ENCODE data around the gene ERC2. TPM values are rescaled to one million over a fixed set of nuclear protein-coding genes. Genes with fewer than 3 reads are reported as not detected.

The ERC2 gene
- total RNA-seq, 1 donor from 2014 or later: 0.35 TPM

DNA sequence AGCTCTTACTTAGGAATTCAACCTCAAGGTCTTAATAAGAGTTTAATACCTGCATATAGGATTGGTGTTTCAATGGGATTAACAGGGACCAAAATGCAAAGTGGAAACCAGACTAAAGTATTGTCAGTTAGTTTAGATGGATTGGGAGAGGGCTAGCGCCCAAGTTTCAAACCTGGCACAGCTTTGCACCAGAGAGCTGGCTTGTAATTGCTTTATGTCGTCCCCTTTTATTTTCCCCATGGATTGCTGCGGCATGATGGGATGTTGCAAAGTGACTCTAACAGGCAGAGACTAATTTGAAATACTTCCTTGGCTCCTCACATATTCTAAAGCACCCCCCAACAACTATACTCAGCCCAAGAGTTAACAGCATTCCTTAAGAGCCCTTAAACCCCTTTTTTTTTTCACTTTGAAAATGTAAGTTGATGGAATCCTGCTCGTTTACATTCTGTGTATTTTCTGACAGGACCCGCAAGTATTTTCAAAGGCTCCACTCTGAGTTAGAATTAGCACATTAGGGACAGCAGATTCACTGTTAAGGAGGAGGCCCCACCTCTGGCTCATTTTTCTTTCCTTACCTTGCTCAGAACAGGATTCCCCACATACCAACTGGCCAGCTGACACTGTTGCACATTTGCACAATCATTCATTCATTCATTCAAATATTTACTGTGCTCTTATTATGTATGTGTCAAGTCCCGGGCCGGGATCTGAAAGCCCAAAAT is 214.2 kb downstream of the ERC2 start:
- no peak overlapping the region for H3K27ac Mint-ChIP-seq (ENCODE audit: unreplicated experiment)
- peaks cover 6% of the 10 kb centered on the region for H3K4me1 Mint-ChIP-seq (ENCODE audit: unreplicated experiment)
- DNase-seq (ENCODE audit: extremely low spot score, unreplicated experiment): no peak
- H3K27me3 Mint-ChIP-seq (ENCODE audit: unreplicated experiment): peaks cover 29% of the 10 kb centered on the region
- no peaks in the 10 kb centered on the region for H3K9me3 Mint-ChIP-seq (ENCODE audit: unreplicated experiment)
- no peaks in the 10 kb centered on the region for H3K36me3 Mint-ChIP-seq (ENCODE audit: unreplicated experiment)
- TF ChIP-seq, protein P1, sequence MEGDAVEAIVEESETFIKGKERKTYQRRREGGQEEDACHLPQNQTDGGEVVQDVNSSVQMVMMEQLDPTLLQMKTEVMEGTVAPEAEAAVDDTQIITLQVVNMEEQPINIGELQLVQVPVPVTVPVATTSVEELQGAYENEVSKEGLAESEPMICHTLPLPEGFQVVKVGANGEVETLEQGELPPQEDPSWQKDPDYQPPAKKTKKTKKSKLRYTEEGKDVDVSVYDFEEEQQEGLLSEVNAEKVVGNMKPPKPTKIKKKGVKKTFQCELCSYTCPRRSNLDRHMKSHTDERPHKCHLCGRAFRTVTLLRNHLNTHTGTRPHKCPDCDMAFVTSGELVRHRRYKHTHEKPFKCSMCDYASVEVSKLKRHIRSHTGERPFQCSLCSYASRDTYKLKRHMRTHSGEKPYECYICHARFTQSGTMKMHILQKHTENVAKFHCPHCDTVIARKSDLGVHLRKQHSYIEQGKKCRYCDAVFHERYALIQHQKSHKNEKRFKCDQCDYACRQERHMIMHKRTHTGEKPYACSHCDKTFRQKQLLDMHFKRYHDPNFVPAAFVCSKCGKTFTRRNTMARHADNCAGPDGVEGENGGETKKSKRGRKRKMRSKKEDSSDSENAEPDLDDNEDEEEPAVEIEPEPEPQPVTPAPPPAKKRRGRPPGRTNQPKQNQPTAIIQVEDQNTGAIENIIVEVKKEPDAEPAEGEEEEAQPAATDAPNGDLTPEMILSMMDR (IDR thresholded peaks at IDR 0.05): no peak
- H3K4me3 Mint-ChIP-seq (ENCODE audit: unreplicated experiment): no peak overlapping the region

DNA sequence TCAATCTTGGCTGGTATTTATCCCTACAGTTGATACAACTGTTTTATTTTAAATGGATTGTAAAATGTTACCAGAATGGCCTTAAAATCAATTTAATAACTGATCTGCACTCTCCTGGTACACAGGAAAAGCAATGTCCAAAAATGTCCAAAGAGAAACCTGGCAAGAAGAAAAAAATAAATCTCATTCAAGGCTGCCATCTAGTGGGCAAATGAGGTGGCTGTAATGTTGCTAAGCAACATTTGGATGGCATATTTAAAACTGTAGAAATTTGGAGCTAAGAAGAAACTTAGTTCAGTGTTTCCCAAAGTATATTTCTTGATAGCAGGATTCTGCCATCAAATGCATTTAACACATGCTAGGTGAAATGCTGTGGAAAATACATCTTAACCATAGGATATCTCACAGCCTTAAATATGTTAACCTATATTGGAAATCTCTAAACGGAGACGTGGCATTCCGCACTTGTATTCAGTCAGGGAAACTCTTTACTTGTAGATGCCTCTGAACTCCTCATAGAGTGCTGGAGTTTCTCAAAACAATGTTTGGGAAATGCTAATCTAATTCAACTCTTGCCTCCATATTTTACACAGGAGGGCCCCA is 216.8 kb downstream of the ERC2 start:
- Mint-ChIP-seq H3K36me3 (ENCODE audit: unreplicated experiment) (no peaks in the 10 kb centered on the region), H3K27ac (ENCODE audit: unreplicated experiment) (no peak overlapping the region)
- DNase-seq (ENCODE audit: extremely low spot score, unreplicated experiment): no peak

DNA sequence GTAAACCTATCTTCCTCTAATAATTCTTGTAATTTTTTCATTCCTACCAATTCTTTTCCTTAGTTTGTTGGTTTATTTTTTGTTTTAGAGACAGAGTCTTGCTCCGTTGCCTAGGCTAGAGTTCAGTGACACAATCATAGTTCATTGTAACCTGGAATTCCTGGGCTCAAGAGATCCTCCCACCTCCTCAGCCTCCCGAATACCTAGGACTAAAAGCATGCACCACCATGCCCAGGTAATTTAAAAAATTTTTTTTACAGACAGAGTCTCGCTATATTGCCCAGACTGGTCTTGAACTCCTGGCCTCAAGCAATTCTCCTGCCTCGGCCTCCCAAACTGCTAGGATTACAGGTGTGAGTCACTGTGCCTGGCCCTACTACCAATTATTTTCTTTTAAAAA is 220.2 kb downstream of the ERC2 start:
- TF ChIP-seq, protein P1 (IDR thresholded peaks at IDR 0.05): no peak
- Mint-ChIP-seq H3K27me3 (ENCODE audit: unreplicated experiment) (peaks cover 6% of the 10 kb centered on the region), H3K9me3 (ENCODE audit: unreplicated experiment) (no peaks in the 10 kb centered on the region), H3K4me3 (ENCODE audit: unreplicated experiment) (no peak overlapping the region), H3K4me1 (ENCODE audit: unreplicated experiment) (peaks cover 6% of the 10 kb centered on the region), H3K27ac (ENCODE audit: unreplicated experiment) (no peak overlapping the region), H3K36me3 (ENCODE audit: unreplicated experiment) (no peaks in the 10 kb centered on the region)
- DNase-seq (ENCODE audit: extremely low spot score, unreplicated experiment): no peak

More for the DNA sequence above, 216.8 kb downstream of the ERC2 start:
- peaks cover 26% of the 10 kb centered on the region for H3K27me3 Mint-ChIP-seq (ENCODE audit: unreplicated experiment)
- H3K4me1 Mint-ChIP-seq (ENCODE audit: unreplicated experiment): peaks cover 6% of the 10 kb centered on the region
- no peaks in the 10 kb centered on the region for H3K9me3 Mint-ChIP-seq (ENCODE audit: unreplicated experiment)
- TF ChIP-seq, protein P1 (IDR thresholded peaks at IDR 0.05): peak; percentile 82
- no peak overlapping the region for H3K4me3 Mint-ChIP-seq (ENCODE audit: unreplicated experiment)

DNA sequence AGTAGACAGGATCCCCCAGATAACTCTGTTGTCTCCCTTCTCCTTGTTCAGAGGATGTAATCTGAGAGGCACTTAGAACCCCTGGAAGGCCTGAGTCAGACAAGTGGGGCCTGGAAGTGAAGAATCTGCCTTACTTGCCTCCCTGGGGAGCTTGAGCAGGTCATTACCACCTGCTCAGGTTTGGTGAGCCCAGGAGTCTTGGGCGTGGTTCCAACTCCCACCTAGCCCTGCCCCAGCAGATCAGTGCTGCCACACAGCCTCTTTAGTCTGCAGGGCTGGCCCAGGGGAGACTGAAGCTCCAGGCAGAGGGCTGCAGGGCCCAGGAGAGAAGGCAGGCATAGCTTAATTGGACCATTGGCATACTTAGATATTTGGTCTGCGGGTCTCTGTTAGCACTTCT is 230.0 kb downstream of the ERC2 start:
- TF ChIP-seq, protein P1 (IDR thresholded peaks at IDR 0.05): no peak
- Mint-ChIP-seq H3K4me3 (ENCODE audit: unreplicated experiment) (no peak overlapping the region), H3K4me1 (ENCODE audit: unreplicated experiment) (no peaks in the 10 kb centered on the region), H3K27ac (ENCODE audit: unreplicated experiment) (no peak overlapping the region), H3K36me3 (ENCODE audit: unreplicated experiment) (no peaks in the 10 kb centered on the region), H3K27me3 (ENCODE audit: unreplicated experiment) (peaks cover 2% of the 10 kb centered on the region), H3K9me3 (ENCODE audit: unreplicated experiment) (no peaks in the 10 kb centered on the region)
- DNase-seq (ENCODE audit: extremely low spot score, unreplicated experiment): no peak

DNA sequence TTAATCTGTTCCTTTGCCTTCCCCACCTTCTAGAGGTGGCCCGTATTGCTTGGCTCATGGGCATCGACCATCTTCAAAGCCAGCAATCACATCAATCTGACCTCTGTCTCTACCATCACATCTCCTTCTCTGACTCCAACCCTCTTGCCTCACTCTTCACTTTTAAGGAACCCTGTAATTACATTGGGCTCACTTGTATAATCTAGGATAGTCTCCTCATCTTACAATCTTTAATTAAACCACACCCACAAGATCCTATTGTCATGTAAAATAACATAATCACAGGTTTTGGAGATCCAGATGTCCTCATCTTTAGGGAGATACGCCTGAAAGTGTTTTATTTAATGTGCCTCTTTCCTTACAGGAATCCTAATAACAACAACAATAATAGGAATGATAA is 234.5 kb downstream of the ERC2 start:
- no peak for DNase-seq (ENCODE audit: extremely low spot score, unreplicated experiment)
- Mint-ChIP-seq H3K4me3 (ENCODE audit: unreplicated experiment) (no peak overlapping the region), H3K36me3 (ENCODE audit: unreplicated experiment) (no peaks in the 10 kb centered on the region), H3K27ac (ENCODE audit: unreplicated experiment) (no peak overlapping the region), H3K27me3 (ENCODE audit: unreplicated experiment) (peaks cover 2% of the 10 kb centered on the region), H3K4me1 (ENCODE audit: unreplicated experiment) (no peaks in the 10 kb centered on the region), H3K9me3 (ENCODE audit: unreplicated experiment) (no peaks in the 10 kb centered on the region)
- TF ChIP-seq, protein P1 (IDR thresholded peaks at IDR 0.05): no peak
